HG02623 (cell line): ENCODE measurements around the gene NABP1.
"Not testable (repeated sequence)": the region's sequence is repeated elsewhere in the genome, so short reads cannot be mapped to it uniquely, and the experiment has no call there.

Source experiments
- ATAC-seq: cut with Tn5 transposase; IDR thresholded peaks from one replicate; pipeline ENCODE4 v1.9.1; 2021; ENCODE audit warnings: moderate library complexity; ENCODE audit not compliant: unreplicated experiment

NABP1 gene, protein sequence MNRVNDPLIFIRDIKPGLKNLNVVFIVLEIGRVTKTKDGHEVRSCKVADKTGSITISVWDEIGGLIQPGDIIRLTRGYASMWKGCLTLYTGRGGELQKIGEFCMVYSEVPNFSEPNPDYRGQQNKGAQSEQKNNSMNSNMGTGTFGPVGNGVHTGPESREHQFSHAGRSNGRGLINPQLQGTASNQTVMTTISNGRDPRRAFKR

DNA sequence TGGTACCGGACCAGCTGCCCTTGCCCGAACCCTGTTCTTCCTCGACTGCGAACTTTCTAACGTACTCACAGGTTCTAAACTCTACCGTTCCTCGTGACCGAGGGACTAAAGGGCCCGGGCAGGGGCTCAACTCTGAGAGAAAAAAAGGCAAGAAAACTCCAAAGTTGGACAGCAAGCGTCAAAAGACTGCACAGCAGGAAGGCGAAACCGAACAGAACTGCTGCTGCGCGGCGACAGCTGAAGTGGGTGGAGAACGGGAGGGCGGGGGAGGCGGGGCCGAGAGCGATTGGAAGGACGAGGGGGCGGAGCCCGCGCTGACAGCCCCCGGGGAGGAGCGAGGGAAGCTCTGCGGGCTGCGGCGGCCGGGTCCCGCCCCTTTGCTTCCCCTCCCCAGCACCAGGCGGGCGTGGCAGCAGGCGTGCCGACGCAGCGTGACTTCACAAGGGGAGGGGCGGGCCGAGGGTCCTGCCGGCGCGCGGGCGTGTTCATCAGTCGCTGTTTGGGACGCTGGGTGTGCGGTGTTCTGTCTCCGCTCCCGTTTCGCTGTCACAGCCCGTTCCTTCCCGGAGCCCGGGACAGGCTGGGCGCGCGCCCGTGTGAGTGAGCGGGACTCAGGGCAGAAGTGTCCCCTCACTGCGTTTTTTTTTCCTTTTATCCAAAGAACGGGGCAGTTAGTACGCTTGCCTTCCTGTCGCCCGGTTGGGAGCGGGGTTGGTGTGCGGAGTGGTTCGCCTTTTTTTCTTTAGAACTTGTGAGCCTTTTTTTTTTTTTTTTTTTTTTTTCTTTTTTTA, at the start of gene NABP1:
Gene NABP1, plus strand, starts transcription at position 491 of the 791 bp plus-strand sequence. CDS start 479 bp downstream, outside the sequence.
- peak; percentile 58 for ATAC-seq

- ATAC-seq: no peak
Observed at GRCh38 chr2:191629001-191629453, 48.9 kb upstream of the NABP1 start.

DNA sequence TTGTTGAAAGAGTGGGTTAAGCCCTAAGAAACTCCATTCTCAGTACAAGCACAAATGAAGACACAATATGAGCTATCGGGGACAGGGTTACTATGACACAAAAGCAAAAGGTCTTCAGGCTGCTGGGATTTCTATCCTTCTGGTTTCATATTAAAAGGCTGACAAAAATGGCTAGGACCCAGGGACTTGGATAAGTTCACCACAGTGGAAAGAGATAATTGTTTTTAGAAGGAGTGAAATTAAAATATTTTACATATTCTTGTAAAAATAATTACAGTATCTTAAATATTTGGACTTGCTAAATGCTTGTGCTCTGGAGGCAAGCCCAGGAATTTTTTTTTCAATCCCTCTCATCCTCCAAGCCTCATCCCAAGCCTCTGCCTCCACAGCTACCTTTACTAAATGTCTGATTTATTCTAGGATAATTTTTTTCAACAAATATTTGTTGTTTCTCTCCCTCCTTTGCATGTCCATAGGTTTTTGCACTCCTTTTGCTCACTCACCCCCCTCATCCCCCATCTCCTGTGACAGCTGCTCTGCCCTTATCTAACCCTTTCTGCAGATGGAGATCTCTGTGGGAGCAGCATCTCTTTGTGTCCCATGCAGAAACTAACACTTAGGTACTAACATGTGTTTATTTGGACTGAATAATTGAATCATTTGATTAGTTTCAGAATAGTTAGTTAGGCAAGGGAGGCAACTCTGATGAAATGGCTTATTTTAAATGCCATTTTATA, 47.8 kb upstream of the NABP1 start:
- ATAC-seq: no peak

DNA sequence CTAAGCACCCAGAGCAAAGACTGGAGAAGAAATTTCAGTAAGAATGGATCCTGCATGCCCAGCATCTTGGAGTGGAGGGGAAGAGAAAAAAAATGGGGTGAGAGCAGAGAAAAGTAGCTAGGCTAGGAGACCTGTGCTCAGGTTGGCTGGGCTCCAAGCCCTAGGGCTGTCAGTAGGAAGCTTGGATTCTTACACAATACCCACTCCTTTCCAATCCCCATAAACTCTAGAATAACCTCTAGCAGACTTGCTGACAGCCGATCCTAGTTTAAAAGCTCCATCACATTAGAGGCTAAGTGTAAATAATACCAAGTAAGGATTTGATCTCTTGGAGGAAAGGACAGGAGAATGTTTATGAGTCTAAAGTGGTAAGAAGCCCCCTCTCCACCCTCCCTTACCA, 46.2 kb upstream of the NABP1 start:
- ATAC-seq: no peak

DNA sequence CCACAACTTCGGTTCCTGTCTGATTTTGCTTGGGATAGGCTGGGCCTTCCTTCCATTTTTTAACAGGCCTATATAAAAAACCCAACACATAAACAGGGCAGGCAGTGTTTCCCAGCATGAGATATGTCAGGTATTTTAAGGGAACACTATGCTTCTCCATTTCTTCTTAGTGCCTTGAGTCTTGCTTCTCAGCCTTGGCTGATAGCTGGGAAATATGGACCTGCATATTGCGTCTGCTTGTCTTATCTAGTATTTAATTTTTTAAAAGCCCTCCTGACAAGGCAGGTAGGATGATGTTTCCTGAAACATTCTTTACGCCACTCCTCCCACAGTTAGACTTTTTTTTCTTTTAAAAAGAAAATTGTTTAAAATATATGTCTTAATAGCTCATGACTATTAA, 45.5 kb upstream of the NABP1 start:
- no peak for ATAC-seq

DNA sequence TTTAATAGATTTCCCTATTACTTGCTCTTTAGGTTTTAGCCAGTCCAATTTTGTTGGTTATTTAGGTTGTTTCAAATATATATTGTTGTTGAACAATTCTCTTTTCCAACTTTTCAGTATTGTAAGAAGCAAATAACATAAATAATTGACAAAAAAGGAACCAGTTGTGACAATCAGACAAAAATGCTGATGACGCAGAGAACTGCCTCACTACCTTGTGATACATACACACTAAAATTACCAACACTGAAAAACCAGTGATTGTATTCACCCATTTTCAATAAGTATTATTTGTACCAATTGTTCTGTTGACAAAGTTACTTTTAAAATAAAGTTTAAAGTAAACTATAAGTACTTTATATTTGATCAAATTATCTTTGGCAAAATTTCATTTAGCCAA, 43.1 kb upstream of the NABP1 start:
- no peak for ATAC-seq

DNA sequence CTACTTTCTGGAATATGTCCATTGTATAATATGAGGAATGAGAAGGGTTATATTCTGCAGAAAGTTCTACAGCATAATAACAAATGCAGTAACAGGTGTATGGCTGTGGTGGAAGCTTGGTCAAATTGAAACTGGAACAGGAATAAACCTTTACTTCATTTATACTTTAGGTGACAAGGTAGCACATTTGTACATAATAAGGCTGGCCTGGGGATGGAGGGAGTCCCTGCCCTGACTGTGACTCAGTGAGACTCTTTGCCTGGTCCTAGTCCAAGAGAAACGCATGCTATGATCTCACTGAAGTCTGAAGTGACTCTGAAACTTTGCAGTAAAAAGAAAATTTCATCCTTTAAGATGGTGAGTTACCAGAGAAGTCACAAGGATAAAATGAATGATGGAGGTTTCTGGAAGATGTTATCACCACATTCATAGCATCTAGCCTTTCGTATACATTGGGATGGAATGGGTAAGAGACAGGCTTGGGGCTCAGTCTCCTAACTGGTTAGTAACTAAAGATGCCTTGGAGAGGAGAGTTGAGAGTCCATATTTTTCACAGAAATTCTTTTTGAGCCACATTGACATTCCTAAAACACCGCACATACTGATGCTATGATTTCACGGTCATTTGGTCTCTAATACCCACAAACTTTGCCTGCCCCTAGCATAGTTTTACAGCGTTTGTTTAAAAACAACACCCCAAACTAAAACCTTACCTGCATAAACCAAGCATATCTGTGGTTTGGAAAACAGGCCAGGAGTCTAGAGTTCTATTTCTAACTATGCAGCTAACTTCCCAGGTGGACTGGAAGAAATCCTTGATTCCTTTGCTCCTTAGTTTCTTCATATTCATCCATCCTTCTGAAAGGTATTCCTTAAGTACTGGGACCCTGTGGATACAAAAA, 42.4 kb upstream of the NABP1 start:
- ATAC-seq: peak; percentile 69

- ATAC-seq: no peak
Observed at GRCh38 chr2:191636235-191636543, 41.7 kb upstream of the NABP1 start.

- no peak for ATAC-seq
Observed at GRCh38 chr2:191636586-191636985, 41.4 kb upstream of the NABP1 start.

DNA sequence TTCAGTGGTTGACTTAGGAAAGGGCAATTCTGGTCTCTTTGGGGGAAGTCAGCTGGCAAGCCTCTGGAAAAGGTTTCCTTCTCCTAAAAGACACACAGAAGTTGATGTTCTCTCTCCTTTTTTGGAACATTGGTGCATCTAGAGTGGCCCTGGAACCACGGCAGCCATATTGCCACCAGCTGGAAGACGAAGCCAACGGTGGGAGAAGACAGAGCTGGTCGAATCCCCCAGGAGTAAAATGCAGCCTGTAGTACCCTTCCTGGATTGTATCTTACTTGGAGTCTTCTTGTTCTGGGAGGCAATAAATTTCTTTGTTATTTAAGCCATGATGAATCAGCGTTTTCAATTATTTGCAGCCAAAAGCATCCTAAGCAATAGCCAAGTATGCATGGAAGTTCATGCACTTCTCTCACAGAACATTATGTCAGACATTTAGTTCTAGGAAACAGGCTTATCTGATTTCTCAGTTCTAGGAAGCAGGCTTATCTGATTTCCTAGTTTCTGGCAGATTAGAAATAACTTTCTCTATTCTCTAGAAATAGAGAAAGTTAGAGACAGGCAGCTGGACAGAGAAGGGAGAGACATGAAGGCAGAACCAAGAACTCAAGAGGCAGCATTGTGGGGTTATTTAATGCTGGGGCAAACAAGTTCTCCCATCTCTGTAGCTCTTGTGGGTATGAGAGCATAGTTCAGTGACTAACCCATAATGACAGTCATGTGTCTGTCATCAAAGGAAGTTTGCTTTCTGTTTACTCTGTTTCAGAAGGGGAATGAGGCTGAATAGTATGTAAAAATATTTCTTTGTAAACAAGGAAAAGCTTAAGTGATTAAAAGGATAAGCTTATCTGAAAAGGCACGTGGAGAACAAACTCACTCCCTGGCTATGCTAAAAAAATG, 40.5 kb upstream of the NABP1 start:
- peak; percentile 68 for ATAC-seq

DNA sequence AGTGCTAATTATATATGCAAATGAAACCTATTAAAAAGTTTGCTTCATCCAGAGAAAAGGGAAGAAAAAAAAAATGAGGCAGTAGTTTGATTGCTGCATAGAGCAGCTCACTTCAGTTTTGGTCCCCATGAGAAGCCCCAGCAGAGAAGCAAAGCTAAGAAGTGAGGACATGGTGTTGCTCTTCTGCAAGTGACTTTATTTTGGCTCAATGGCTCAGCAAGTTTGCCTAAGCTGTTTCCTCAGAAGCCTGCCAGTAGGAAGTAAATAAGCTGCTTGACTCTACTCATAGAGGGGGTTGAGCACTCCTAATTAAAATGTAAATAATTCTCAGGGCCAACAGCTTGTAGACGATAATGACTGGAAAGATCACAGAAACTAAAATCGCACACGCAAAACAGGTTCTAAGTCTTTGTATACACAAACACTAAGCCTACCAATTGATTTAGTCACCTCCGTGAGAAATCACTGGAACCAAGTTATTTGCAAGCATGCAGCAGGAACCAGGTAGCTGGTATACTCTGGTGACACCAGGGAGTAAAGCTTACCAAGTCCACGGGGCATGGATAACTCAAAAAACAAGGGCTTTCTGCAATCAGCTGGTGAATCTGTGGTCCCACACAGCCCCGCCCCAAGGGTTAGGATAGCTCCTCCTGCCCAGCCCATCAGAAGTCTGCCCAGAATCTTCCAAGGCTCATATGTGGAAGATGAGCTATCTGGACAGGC, 39.7 kb upstream of the NABP1 start:
- ATAC-seq: peak; percentile 10

DNA sequence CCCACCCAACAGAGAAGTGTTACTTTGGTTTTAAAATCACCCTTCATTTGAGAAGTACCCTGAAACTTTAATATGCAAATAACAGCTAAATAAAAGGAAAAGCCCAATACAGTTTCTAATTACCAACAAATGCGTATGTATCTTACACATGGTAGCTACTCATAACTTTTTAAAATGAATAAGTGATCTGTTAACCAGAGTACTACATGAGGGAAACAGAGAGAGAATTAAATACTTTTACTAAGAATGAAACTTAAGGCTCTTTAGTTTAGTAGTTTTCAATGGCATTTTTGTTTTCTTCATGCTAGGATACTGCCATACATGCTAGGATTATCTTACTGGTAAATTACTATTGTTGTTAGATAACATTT, 39.1 kb upstream of the NABP1 start:
- no peak for ATAC-seq

DNA sequence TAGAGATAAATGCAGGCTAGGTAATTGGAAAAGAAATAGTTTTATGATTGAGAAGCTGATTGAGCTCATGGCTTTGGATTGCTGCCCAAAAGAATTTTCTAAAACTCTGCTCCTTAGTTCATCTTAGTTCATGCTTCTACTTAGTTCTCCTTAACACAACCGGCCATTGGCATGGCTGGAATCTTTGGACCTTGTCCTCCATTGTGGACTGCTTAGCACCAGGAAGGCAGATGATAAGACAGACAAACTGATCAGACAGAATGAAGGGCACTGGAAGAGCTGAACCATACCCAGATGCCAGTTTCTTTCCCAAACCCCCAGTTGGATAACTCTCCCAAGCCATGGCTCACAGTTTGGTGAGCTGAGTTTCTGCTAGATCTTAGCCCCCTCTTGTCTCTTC, 36.3 kb upstream of the NABP1 start:
- ATAC-seq: no peak

DNA sequence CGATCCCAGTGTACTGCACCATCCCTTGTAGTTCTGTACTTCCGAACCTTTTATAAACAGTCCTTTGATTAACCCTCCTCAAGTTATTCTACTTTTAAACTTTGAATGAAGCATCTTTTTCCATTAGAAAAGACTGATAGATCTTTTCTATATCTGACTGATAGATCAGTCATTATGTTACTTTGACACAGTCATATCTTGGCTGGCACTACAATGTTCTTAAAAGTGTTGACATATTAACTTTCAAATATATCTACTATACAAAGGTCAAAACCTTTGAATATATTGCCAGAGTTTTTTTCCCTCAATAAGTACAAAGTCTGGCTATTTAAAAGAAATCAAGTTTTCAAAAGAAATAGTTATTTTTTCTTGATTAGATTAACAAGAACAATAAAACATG, 35.4 kb upstream of the NABP1 start:
- no peak for ATAC-seq

GRCh38 chr2:191643429-191643828, 34.5 kb upstream of the NABP1 start:
- no peak for ATAC-seq

DNA sequence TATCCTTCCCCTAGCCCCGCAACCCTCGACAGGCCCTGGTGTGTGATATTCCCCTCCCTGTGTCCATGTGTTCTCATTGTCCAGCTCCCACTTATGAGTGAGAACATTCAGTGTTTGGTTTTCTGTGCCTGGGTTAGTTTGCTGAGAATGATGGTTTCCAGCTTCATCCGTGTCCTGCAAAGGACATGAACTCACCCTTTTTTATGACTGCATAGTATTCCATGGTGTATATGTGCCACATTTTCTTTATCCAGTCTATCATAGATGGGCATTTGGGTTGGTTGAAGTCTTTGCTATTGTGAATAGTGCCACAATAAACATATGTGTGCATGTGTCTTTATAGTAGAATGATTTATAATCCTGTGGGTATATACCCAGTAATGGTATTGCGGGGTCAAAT, 33.3 kb upstream of the NABP1 start:
- not testable (repeated sequence) for ATAC-seq

GRCh38 chr2:191645032-191645431, 32.9 kb upstream of the NABP1 start:
- no peak for ATAC-seq

- no peak for ATAC-seq
Observed at GRCh38 chr2:191645434-191646162, 32.3 kb upstream of the NABP1 start.
